Esophagus squamous epithelium (tissue), 5 donors: ENCODE data around the gene CDT1. TPM values are rescaled to one million over a fixed set of nuclear protein-coding genes. Genes with fewer than 3 reads are reported as not detected.

ENCODE experiments used
- DNase-seq: peaks from one replicate; lab custom pipeline; 2025; lab: John Stamatoyannopoulos, UW
- H3K27ac ChIP-seq, 4 donors: fragments of 200-600 bp; sonication (generic); one replicate each; pipeline ENCODE4 v1.5.1; 2016 to 2019; ENCODE audit warnings: mild to moderate bottlenecking in 1 of 4
- H3K27me3 ChIP-seq, 4 donors: fragments of 200-600 bp; sonication (generic); 1 replicate in 3 of 4; 2 replicates in 1 of 4; pipeline versions ENCODE4 v1.5.1 to v1.6.0; 2017 to 2021; ENCODE audit warnings: antibody characterized with exemption in 1 of 4
- H3K36me3 ChIP-seq, 3 donors: fragments of 200-600 bp; sonication (generic); one replicate each; pipeline ENCODE4 v1.5.1; 2016 to 2019
- H3K4me1 ChIP-seq, 3 donors: fragments of 200-600 bp; sonication (generic); one replicate each; pipeline ENCODE4 v1.5.1; 2017 to 2019
- H3K4me3 ChIP-seq, 4 donors: fragments of 200-600 bp; sonication (generic); 1 replicate in 3 of 4; 2 replicates in 1 of 4; pipeline ENCODE4 v1.5.1; 2016 to 2019; ENCODE audit warnings: mild to moderate bottlenecking in 2 of 4, moderate library complexity in 1 of 4
- H3K9me3 ChIP-seq, 3 donors: fragments of 200-600 bp; sonication (generic); one replicate each; pipeline ENCODE4 v1.5.1; 2016 to 2019
- CTCF ChIP-seq, 6 experiments: fragments of 450-650 bp in 4 of 6; fragments of 200-600 bp in 2 of 6; sonication (generic) in 2 of 6; IDR thresholded peaks; one replicate each; pipeline ENCODE4 v1.5.1; 2016 to 2019; ENCODE audit warnings: antibody characterized with exemption in 6 of 6, mild to moderate bottlenecking in 4 of 6, moderate library complexity in 4 of 6
- POLR2A ChIP-seq, 4 donors: fragments of 450-650 bp; IDR thresholded peaks; one replicate each; pipeline ENCODE4 v1.6.1; 2017; ENCODE audit warnings: antibody characterized with exemption in 4 of 4, mild to moderate bottlenecking in 4 of 4, moderate library complexity in 3 of 4
- WGBS, 2 donors: methylation state at CpG; one replicate each; pipeline ENCODE4 v1.1.5; 2018; 5-methylcytosine and 5-hydroxymethylcytosine counted together
- intact Hi-C: fragments of 100-400 bp; cut with DNase I; formaldehyde crosslinking; loops from one replicate; pipeline ENCODE4 v1.15.0; 2022
- total RNA-seq, 4 donors: library from RNA; depleted of rRNA; stranded (reverse); fragments of >200 nt; gene quantifications; one replicate each; pipeline ENCODE4 v1.1.0, GENCODE V29; 2016
- donor health status: DM: yes; HTN: yes; CAD: no.

The CDT1 gene
- total RNA-seq, 4 donors from 2014 or later = 7.7 to 20.7 (median 11.2) TPM

- Histone ChIP-seq H3K9me3 (no peaks in the 10 kb centered on the region), H3K27ac (peak overlapping the region; percentile 29 to 98 (median 94)), H3K4me1 (peaks cover 53 to 83% (median 62%) of the 10 kb centered on the region in 3 donors), H3K36me3 (peaks cover 0 to 21% (median 0%) of the 10 kb centered on the region in 3 donors), H3K27me3 (no peaks in the 10 kb centered on the region), H3K4me3 (peak overlapping the region in 1 of 4 donors; percentile 35)
- no peak for DNase-seq
- TF ChIP-seq CTCF (IDR thresholded peaks at IDR 0.05) = no peak
- no peak for TF ChIP-seq POLR2A (IDR thresholded peaks at IDR 0.05)
- 57 to 72% methylated on average over 9 of the region's 13 CpGs for WGBS, 2 donors
- intact Hi-C loops = no loop called here
Observed at GRCh38 chr16:88780142-88781062, 23.2 kb upstream of the CDT1 start.

GRCh38 chr16:88781140-88782077 is 22.2 kb upstream of the CDT1 start:
- peaks cover 51 to 85% (median 64%) of the 10 kb centered on the region in 3 donors for H3K4me1 ChIP-seq
- peak overlapping the region in 1 of 4 donors; percentile 35 for H3K4me3 ChIP-seq
- TF ChIP-seq POLR2A (IDR thresholded peaks at IDR 0.05) (peak in 1 of 4 donors; percentile 35), CTCF (IDR thresholded peaks at IDR 0.05) (no peak)
- H3K27ac ChIP-seq = peak overlapping the region; percentile 93 to 98 (median 94)
- intact Hi-C loops = no loop called here
- WGBS, 2 donors = 48 to 53% methylated on average over 12 to 20 of the region's 28 CpGs
- no peak for DNase-seq
- H3K27me3 ChIP-seq = no peaks in the 10 kb centered on the region
- H3K9me3 ChIP-seq = no peaks in the 10 kb centered on the region
- peaks cover 0 to 18% (median 0%) of the 10 kb centered on the region in 3 donors for H3K36me3 ChIP-seq

- intact Hi-C loops = no loop called here
- Histone ChIP-seq H3K27me3 (no peaks in the 10 kb centered on the region), H3K27ac (peak overlapping the region; percentile 93 to 98 (median 94)), H3K4me3 (peak overlapping the region; percentile 66 to 90 (median 88)), H3K36me3 (peaks cover 0 to 5% (median 0%) of the 10 kb centered on the region in 3 donors), H3K4me1 (peaks cover 49 to 72% (median 58%) of the 10 kb centered on the region in 3 donors), H3K9me3 (no peaks in the 10 kb centered on the region)
- TF ChIP-seq CTCF (IDR thresholded peaks at IDR 0.05) (no peak), POLR2A (IDR thresholded peaks at IDR 0.05) (peak in 1 of 4 donors; percentile 14)
- WGBS, 2 donors = 8 to 14% methylated on average over 1 to 6 of the region's 16 CpGs
- no peak for DNase-seq
Observed at GRCh38 chr16:88782454-88783390, 20.9 kb upstream of the CDT1 start.

- TF ChIP-seq CTCF (IDR thresholded peaks at IDR 0.05) (no peak), POLR2A (IDR thresholded peaks at IDR 0.05) (peak in 1 of 4 donors; percentile 11)
- 4 to 8% methylated on average over 5 to 11 of the region's 27 CpGs for WGBS, 2 donors
- no peak for DNase-seq
- intact Hi-C loops = loop anchor here (2.0 kb wide), 1 partner anchor 47 kb away; no protein-coding TSS in a partner anchor
- Histone ChIP-seq H3K9me3 (no peaks in the 10 kb centered on the region), H3K36me3 (no peaks in the 10 kb centered on the region), H3K27me3 (no peaks in the 10 kb centered on the region), H3K4me3 (peak overlapping the region; percentile 66 to 90 (median 88)), H3K4me1 (peaks cover 49 to 64% (median 55%) of the 10 kb centered on the region in 3 donors), H3K27ac (peak overlapping the region; percentile 93 to 98 (median 94))
Observed at GRCh38 chr16:88783391-88784073, 20.1 kb upstream of the CDT1 start.
